Esophagus muscularis mucosa (tissue), 4 donors: ENCODE measurements around the gene GPR171.

Experiments
- EP300 ChIP-seq: sonication (generic); formaldehyde crosslinking; IDR thresholded peaks from one replicate; pipeline ENCODE4 v1.6.1; 2017; ENCODE audit warnings: antibody characterized with exemption
- POLR2A ChIP-seq: fragments of 450-650 bp; IDR thresholded peaks from one replicate; pipeline ENCODE4 v1.6.1; 2017; ENCODE audit warnings: antibody characterized with exemption, moderate library complexity, mild to moderate bottlenecking, low read depth
- POLR2AphosphoS5 ChIP-seq, 2 donors: sonication (generic); formaldehyde crosslinking; IDR thresholded peaks; one replicate each; pipeline ENCODE4 v1.6.1; 2017; ENCODE audit warnings: antibody characterized with exemption in 2 of 2
- TF ChIP-seq, protein P1 (sequence below), 3 experiments: fragments of 200-600 bp in 2 of 3; fragments of 450-650 bp in 1 of 3; sonication (generic) in 2 of 3; IDR thresholded peaks; one replicate each; pipeline ENCODE4 v1.5.1; 2017 to 2019; ENCODE audit warnings: antibody characterized with exemption in 3 of 3, mild to moderate bottlenecking in 2 of 3, moderate library complexity in 1 of 3

DNA sequence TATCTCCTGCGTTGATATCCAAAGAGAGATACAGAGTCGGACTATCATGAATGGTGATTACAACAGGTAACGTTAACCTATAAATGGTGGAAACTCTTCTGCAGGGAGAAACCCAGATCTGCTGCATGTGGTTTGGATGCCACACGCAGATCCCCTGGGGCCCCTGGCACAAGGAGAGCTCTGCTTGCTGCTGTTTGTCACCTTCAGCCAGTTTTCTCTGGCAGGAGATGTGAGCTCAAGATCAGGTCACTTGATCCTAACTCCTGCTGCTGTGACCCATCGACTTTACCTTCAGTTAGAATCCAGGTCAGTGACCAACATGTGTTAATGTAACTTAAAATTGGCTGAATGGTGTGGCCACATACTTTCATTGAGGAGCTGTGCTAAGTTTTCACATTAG lies 23.8 kb upstream of the GPR171 start:
- TF ChIP-seq, protein P1, sequence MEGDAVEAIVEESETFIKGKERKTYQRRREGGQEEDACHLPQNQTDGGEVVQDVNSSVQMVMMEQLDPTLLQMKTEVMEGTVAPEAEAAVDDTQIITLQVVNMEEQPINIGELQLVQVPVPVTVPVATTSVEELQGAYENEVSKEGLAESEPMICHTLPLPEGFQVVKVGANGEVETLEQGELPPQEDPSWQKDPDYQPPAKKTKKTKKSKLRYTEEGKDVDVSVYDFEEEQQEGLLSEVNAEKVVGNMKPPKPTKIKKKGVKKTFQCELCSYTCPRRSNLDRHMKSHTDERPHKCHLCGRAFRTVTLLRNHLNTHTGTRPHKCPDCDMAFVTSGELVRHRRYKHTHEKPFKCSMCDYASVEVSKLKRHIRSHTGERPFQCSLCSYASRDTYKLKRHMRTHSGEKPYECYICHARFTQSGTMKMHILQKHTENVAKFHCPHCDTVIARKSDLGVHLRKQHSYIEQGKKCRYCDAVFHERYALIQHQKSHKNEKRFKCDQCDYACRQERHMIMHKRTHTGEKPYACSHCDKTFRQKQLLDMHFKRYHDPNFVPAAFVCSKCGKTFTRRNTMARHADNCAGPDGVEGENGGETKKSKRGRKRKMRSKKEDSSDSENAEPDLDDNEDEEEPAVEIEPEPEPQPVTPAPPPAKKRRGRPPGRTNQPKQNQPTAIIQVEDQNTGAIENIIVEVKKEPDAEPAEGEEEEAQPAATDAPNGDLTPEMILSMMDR (IDR thresholded peaks at IDR 0.05), result no peak
- no peak for TF ChIP-seq POLR2AphosphoS5 (IDR thresholded peaks at IDR 0.05)
- no peak for TF ChIP-seq EP300
- TF ChIP-seq POLR2A, result no peak
